HepG2 (cell line): ENCODE results near the gene GLTPD2. TPM values are rescaled to one million over a fixed set of nuclear protein-coding genes. Genes with fewer than 3 reads are reported as not detected.
A peak's percentile ranks its signal among the peaks of the same experiment; 100 is the strongest.

Experiments
- AGO1 ChIP-seq: fragments of 200-400 bp; formaldehyde crosslinking; IDR thresholded peaks from 2 replicates; pipeline ENCODE4 v1.6.1; 2017; ENCODE audit warnings: mild to moderate bottlenecking, low read depth, low read length, moderate library complexity; ENCODE audit not compliant: poor library complexity, severe bottlenecking
- ATF3 ChIP-seq: sonication (generic); formaldehyde crosslinking; IDR thresholded peaks from 2 replicates; pipeline ENCODE4 v1.4.0; 2020; ENCODE audit warnings: missing genetic modification reagents
- DRAP1 ChIP-seq: IDR thresholded peaks from 2 replicates; pipeline ENCODE4 v1.6.1; 2016; ENCODE audit warnings: missing genetic modification reagents, missing compliant biosample characterization
- KMT2B ChIP-seq: IDR thresholded peaks from 2 replicates; pipeline ENCODE4 v1.6.1; 2016; ENCODE audit warnings: missing genetic modification reagents, missing compliant biosample characterization
- TCF7L2 ChIP-seq: IDR thresholded peaks from 2 replicates; pipeline ENCODE4 v1.6.1; 2011; ENCODE audit warnings: mild to moderate bottlenecking, low read depth, low read length, moderate library complexity
- THAP11 ChIP-seq: IDR thresholded peaks from 2 replicates; pipeline ENCODE4 v1.6.1; 2016; ENCODE audit warnings: missing biosample characterization, missing genetic modification reagents
- ZBTB1 ChIP-seq: sonication (generic); formaldehyde crosslinking; IDR thresholded peaks from 2 replicates; pipeline ENCODE4 v1.4.0; 2020; ENCODE audit warnings: missing genetic modification reagents, borderline replicate concordance
- ZBTB33 ChIP-seq: sonication (generic); formaldehyde crosslinking; IDR thresholded peaks from 2 replicates; pipeline ENCODE4 v1.4.0; 2020; ENCODE audit warnings: missing genetic modification reagents
- ZBTB38 ChIP-seq: sonication (generic); formaldehyde crosslinking; IDR thresholded peaks from 2 replicates; pipeline ENCODE4 v1.5.1; 2020; ENCODE audit warnings: mild to moderate bottlenecking, missing genetic modification reagents
- ZBTB42 ChIP-seq: sonication (generic); formaldehyde crosslinking; IDR thresholded peaks from 2 replicates; pipeline ENCODE4 v1.5.0; 2020; ENCODE audit warnings: mild to moderate bottlenecking, missing genetic modification reagents
- ZEB1 ChIP-seq: IDR thresholded peaks from 2 replicates; pipeline ENCODE4 v1.6.1; 2012; ENCODE audit warnings: mild to moderate bottlenecking, low read depth, inconsistent platforms; ENCODE audit not compliant: insufficient replicate concordance
- ZFY ChIP-seq: sonication (generic); formaldehyde crosslinking; IDR thresholded peaks from 2 replicates; pipeline ENCODE4 v1.4.0; 2020; ENCODE audit warnings: missing genetic modification reagents
- ZNF224 ChIP-seq: sonication (generic); formaldehyde crosslinking; IDR thresholded peaks from 2 replicates; pipeline ENCODE4 v1.5.0; 2020; ENCODE audit warnings: mild to moderate bottlenecking, missing genetic modification reagents
- ZNF276 ChIP-seq: sonication (generic); formaldehyde crosslinking; IDR thresholded peaks from 2 replicates; pipeline ENCODE4 v1.4.0; 2020; ENCODE audit warnings: mild to moderate bottlenecking, low read depth, missing genetic modification reagents
- ZNF292 ChIP-seq: sonication (generic); formaldehyde crosslinking; IDR thresholded peaks from 2 replicates; pipeline ENCODE4 v1.8.1; 2022; ENCODE audit warnings: mild to moderate bottlenecking, low read depth, missing genetic modification reagents, borderline replicate concordance
- ZNF441 ChIP-seq: sonication (generic); formaldehyde crosslinking; IDR thresholded peaks from 2 replicates; pipeline ENCODE4 v1.7.0; 2021; ENCODE audit warnings: missing genetic modification reagents, borderline replicate concordance
- ZNF460 ChIP-seq: sonication (generic); formaldehyde crosslinking; IDR thresholded peaks from 2 replicates; pipeline ENCODE4 v1.5.1; 2020; ENCODE audit warnings: missing genetic modification reagents, mild to moderate bottlenecking, borderline replicate concordance
- ZNF576 ChIP-seq: sonication (generic); formaldehyde crosslinking; IDR thresholded peaks from 2 replicates; pipeline ENCODE4 v1.4.0; 2020; ENCODE audit warnings: mild to moderate bottlenecking, missing genetic modification reagents
- ZNF703 ChIP-seq: sonication (generic); formaldehyde crosslinking; IDR thresholded peaks from 2 replicates; pipeline ENCODE4 v1.5.1; 2020; ENCODE audit warnings: missing genetic modification reagents, mild to moderate bottlenecking, moderate library complexity, borderline replicate concordance
- ZNF740 ChIP-seq: sonication (generic); formaldehyde crosslinking; IDR thresholded peaks from 2 replicates; pipeline ENCODE4 v1.4.0; 2020; ENCODE audit warnings: missing genetic modification reagents
- ZSCAN30 ChIP-seq: sonication (generic); formaldehyde crosslinking; IDR thresholded peaks from 2 replicates; pipeline ENCODE4 v1.5.0; 2020; ENCODE audit warnings: mild to moderate bottlenecking, missing genetic modification reagents
- ZUFSP ChIP-seq: sonication (generic); formaldehyde crosslinking; IDR thresholded peaks from 2 replicates; pipeline ENCODE4 v1.9.0; 2021; ENCODE audit warnings: missing genetic modification reagents, mild to moderate bottlenecking, borderline replicate concordance
- polyA plus RNA-seq, 8 experiments: library from polyadenylated mRNA; depleted of rRNA in 3 of 8; stranded (reverse) in 7 of 8; unstranded in 1 of 8; fragments of >200 nt; fragmentation: Illumina TruSeq in 4 of 8; extraction: Trizol in 4 of 8; gene quantifications; 2 replicates each; pipeline versions ENCODE4 v1.2.1 to v1.2.3, GENCODE V29; 2011 to 2016; ENCODE audit warnings: low read depth in 4 of 8, missing spikeins in 1 of 8, mixed read lengths in 1 of 8; ENCODE audit not compliant: insufficient read depth in 1 of 8
- total RNA-seq, 5 experiments: library from RNA; depleted of rRNA; stranded (reverse); fragments of >200 nt; fragmentation: Illumina TruSeq; extraction: Trizol; gene quantifications; 2 replicates each; pipeline ENCODE4 v1.2.3, GENCODE V29; 2016; ENCODE audit warnings: low read depth in 1 of 5

GLTPD2 gene
- total and polyA plus RNA-seq, 2 of the 13 experiments (the other 11 are each of a cell fraction or from before 2014, with no cell fraction given): 7.5 to 12.9 TPM

- TF ChIP-seq ZUFSP (CRISPR knock-in tag) (no peak), ZNF576 (CRISPR knock-in tag) (no peak), ZNF740 (CRISPR knock-in tag) (no peak; the same call in 1 of the 2 replicates), AGO1 (no peak), ZBTB33 (CRISPR knock-in tag) (no peak), KMT2B (CRISPR knock-in tag) (peak; percentile 39; the same call in 1 of the 2 replicates), ZNF441 (CRISPR knock-in tag) (0 out of 2 replicates have a peak, but pooled peaks have one; percentile 80), ZBTB38 (CRISPR knock-in tag) (peak; percentile 85), ZNF460 (CRISPR knock-in tag) (peak; percentile 78), ZFY (CRISPR knock-in tag) (peak; percentile 92), ZNF292 (CRISPR knock-in tag) (no peak), TCF7L2 (no peak), ATF3 (no peak), ZNF703 (CRISPR knock-in tag) (no peak), THAP11 (peak; percentile 79; the same call in 1 of the 2 replicates), ZBTB42 (CRISPR knock-in tag) (no peak), ZSCAN30 (no peak), ZNF276 (0 out of 2 replicates have a peak, but pooled peaks have one; percentile 39), ZBTB1 (CRISPR knock-in tag) (no peak), DRAP1 (CRISPR knock-in tag) (no peak; the same call in 1 of the 2 replicates), ZNF224 (no peak), ZEB1 (peak; percentile 16)
Observed at GRCh38 chr17:4789951-4790704, 1.4 kb downstream of the GLTPD2 start (continued).
